GM12873 (cell line): ENCODE results near the gene ENTREP3.

ENCODE experiments used
- TF ChIP-seq, protein P1 (sequence below): IDR thresholded peaks from 2 replicates; pipeline ENCODE4 v1.5.1; 2012; ENCODE audit warnings: low read depth, mild to moderate bottlenecking, moderate library complexity, low read length, control low read depth; ENCODE audit not compliant: insufficient read depth; ENCODE audit errors: missing control alignments

ENTREP3 gene

DNA sequence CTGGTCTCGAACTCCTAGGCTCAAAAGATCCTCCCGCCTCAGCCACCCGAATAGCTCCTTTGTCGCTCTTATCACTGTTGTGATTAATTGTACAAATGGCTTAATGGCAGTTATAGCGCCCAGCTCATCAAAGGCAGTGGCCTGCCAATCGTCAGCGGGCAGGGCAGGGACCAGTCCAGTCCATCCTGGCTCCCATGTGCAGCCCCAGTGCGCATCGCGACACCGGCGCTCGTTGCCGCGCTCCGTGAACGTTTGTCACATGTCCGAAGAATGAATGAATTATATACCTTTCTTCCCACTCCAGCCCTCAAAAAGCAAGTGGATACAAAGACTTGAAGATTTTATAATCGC is 28.4 kb downstream of the ENTREP3 start:
- TF ChIP-seq, protein P1, sequence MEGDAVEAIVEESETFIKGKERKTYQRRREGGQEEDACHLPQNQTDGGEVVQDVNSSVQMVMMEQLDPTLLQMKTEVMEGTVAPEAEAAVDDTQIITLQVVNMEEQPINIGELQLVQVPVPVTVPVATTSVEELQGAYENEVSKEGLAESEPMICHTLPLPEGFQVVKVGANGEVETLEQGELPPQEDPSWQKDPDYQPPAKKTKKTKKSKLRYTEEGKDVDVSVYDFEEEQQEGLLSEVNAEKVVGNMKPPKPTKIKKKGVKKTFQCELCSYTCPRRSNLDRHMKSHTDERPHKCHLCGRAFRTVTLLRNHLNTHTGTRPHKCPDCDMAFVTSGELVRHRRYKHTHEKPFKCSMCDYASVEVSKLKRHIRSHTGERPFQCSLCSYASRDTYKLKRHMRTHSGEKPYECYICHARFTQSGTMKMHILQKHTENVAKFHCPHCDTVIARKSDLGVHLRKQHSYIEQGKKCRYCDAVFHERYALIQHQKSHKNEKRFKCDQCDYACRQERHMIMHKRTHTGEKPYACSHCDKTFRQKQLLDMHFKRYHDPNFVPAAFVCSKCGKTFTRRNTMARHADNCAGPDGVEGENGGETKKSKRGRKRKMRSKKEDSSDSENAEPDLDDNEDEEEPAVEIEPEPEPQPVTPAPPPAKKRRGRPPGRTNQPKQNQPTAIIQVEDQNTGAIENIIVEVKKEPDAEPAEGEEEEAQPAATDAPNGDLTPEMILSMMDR: no peak

DNA sequence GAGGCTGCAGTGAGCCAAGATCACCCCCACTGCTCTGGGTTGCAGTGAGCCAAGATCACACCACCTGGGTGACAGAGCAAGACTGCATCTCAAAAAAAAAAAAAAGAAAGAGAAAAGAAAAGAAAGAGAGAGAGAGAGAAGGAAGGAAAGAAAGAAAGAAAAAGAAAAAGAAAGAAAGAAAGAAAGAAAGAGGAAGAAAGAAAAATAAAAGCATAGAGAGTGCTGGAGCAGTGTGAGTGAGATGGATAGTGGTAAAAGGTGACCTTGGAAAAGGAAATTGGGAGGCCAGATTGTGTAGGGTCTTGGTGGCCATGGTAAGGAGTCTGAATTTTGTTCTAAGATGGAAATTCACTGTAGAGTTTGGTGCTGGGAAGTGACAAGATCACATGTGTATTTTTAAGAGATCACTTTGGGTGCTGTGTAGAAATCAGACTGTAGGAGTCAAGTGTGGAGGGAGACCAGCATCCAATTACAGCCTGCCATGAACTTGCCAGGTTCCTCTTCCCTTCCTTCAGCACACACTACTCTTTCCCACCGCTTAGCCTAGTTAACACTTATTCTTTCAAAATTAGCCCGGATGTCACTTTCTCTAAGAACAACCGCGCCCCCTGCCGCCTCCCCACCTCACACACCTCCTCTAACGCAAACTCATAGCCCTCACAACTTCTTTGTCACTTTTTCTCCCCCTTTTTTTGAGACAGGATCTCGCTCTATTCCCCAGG is 28.9 kb downstream of the ENTREP3 start:
- TF ChIP-seq, protein P1: peak; percentile 69

DNA sequence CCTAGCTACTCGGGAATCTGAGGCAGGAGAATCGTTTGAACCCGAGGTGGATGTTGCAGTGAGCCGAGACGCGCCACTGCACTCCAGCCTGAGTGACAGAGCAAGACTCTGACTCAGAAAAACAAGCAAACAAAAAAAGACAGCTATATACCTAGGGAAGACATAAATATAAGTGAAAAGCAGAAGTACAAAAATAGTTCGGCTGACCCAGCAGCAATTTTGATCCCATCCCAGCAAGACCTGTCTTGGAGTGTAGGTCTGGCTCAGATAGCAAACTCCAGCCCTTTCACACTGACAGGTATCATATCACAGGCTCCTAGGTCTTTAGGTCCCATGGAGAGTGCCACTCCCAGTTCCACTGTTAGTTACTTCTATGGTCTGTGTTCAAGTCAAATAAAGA is 32.2 kb downstream of the ENTREP3 start:
- TF ChIP-seq, protein P1: no peak

DNA sequence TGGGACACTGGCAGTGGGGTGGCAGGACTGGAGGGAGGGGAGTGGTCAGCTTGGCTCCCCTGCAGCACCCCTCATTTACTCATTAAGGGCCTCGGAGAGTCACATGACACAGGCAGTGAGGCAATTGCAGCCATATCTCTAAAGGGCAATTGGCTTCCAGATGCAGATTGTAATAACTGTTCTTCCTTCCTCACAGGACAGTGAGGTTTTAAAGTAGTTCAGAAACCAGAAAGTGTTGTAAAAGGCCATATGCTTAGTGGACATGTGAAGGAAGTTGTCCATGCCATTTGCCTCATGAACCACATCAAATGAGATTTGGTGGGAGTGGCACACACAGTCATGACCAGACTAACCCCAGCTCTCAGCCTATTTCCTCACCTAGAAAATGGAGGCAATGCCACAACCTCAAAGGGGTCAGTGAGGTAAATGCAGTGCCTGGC is 35.7 kb downstream of the ENTREP3 start:
- TF ChIP-seq, protein P1: no peak

DNA sequence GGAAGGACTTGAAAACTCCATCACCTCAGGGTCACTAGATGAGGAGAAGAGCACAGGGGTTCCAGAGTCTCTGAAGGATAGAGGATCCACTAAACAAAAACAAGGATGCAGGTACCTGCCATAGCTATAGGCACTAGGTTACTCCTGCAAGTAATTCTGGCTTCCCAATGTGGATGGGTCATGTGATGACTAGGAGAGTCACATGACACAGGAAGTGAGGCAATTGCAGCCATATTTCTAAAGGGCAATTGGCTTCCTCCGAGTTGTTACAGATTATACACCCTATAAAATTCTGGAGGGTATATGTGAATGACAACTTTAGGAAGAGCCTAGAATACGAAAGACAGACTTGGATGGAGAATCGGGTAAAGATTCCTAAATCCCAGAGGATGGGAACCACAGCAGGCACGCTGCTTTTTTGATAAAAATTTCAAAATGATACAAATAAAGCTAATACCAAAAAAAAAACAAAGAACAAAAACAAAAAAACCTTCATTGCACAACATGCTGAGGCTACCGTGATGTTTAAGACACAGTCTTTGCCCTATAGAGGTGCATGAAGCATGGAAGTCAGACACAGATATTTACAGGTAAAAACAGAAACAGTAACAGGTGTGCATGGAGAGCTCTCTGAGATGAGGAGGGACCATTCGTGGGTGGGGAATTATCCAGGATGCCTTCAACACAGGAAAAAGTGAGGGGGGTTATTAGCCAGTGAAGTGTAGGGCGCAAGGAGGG is 36.3 kb downstream of the ENTREP3 start:
- TF ChIP-seq, protein P1: no peak

DNA sequence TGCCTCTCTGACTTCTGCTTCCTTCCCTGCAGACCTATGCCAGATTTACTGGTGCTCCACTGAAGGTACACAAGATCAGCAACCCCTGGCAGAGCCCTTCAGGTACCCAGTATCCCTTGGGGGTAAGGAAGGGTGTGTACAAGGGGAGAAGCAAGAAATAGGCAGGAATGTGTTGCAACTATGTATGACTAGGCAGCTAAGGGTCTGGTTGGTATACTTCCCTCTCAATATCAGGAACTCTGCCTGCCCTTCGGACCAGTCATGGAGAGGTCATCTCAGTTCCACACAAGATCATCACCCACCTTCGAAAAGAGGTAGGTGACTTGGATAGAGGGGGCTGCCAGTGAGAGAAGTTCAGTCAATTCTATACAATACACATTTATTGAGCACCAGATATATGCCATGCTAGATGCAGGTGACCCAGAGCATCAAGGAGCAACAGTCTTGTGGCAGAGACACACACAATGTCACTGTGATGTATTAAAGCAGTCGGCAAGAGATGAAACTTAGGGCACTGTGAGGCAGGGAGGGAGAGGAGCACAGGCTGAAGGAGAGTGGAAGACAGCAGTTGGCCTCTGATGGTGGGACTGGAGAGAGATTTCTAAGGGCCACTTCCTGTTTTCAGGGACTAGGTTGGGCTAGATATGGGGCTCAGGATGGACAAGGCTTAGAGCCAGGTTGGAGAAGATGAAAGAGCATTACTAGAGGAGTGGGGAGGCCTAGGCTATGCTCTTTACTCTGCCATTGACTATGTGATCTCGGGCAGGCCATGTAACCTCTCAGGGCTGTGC is 44.8 kb downstream of the ENTREP3 start:
- TF ChIP-seq, protein P1: no peak

DNA sequence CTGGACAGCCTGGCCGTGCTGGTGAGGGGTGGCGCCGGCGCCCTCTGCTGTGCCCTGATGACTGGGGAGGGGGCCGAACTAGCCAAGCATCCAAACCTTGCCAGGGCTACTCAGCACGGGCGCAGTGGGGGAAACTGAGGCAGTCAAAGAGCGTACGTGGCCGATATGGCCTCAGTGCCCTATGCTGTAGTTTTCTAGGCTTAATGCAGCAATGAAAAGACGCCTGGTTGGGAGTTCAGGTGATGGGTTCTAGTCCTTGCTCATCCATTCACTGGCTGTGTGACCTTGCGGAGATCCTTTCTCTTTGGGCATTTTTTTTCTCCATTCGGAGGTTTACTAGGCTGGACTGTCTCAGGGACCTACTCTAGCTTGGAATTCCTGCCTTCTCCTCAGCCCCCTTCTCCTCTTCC is 46.0 kb downstream of the ENTREP3 start:
- TF ChIP-seq, protein P1: no peak
